Naive thymus-derived CD8-positive, alpha-beta T cell (primary cell): Measurements from ENCODE around the gene NUMB. TPM values are rescaled to one million over a fixed set of nuclear protein-coding genes. Genes with fewer than 3 reads are reported as not detected.

Source experiments
- ATAC-seq, 2 donors: fragments of 150-1000 bp; cut with Tn5 transposase in 1 of 2; sonication (Bioruptor Pico), chemical (Tn5 transposase) in 1 of 2; 1 replicate in 1 of 2; 2 replicates in 1 of 2; pipeline ENCODE4 v1.10.0; 2021; ENCODE audit warnings: mild to moderate bottlenecking in 2 of 2, moderate library complexity in 2 of 2
- POLR2A ChIA-PET: fragments of 350-600 bp; sonication (Branson Sonifier 250); formaldehyde crosslinking; loops from one replicate; lab custom pipeline; 2021; ENCODE audit warnings: antibody characterized with exemption; lab: Charles Lee
- DNase-seq, 10 donors: peaks; one replicate each; pipeline versions ENCODE4 v3.0.0 to v3.0.0-alpha.2; 2020 to 2022
- H3K27ac Mint-ChIP-seq, 10 donors: one replicate each; pipeline ENCODE4 v1.8.0; 2020 to 2022; ENCODE audit warnings: mild to moderate bottlenecking in 10 of 10, mixed read lengths in 10 of 10, moderate library complexity in 4 of 10, inconsistent platforms in 1 of 10
- H3K27me3 Mint-ChIP-seq, 5 donors: one replicate each; pipeline ENCODE4 v1.8.0; 2021 to 2022; ENCODE audit warnings: mixed read lengths in 5 of 5
- H3K36me3 Mint-ChIP-seq, 3 donors: one replicate each; pipeline ENCODE4 v1.8.0; 2020 to 2022; ENCODE audit warnings: mixed read lengths in 3 of 3, mild to moderate bottlenecking in 2 of 3, inconsistent platforms in 1 of 3
- H3K4me1 Mint-ChIP-seq, 4 donors: one replicate each; pipeline ENCODE4 v1.8.0; 2021 to 2022; ENCODE audit warnings: mixed read lengths in 4 of 4
- H3K4me3 Mint-ChIP-seq, 10 donors: one replicate each; pipeline ENCODE4 v1.8.0; 2020 to 2022; ENCODE audit warnings: mild to moderate bottlenecking in 10 of 10, mixed read lengths in 10 of 10, moderate library complexity in 6 of 10, inconsistent platforms in 1 of 10
- H3K9me3 Mint-ChIP-seq, 9 donors: one replicate each; pipeline ENCODE4 v1.8.0; 2020 to 2022; ENCODE audit warnings: mixed read lengths in 9 of 9, mild to moderate bottlenecking in 3 of 9, inconsistent platforms in 1 of 9, moderate library complexity in 1 of 9
- polyA plus RNA-seq, 3 donors: library from polyadenylated mRNA; unstranded; fragments of 300-500 nt; fragmentation: Illumina TruSeq; gene quantifications; one replicate each; pipeline ENCODE4 v1.2.3, GENCODE V29; 2021
- total RNA-seq, 8 experiments: library from RNA in 2 of 8; stranded (reverse) in 2 of 8; gene quantifications; one replicate each; pipeline ENCODE4 v1.2.3 and lab custom pipeline; 2021 to 2026

The NUMB gene
- total and polyA plus RNA-seq, 5 experiments from 2014 or later = 24.5 to 51.2 (median 34.7) TPM

DNA sequence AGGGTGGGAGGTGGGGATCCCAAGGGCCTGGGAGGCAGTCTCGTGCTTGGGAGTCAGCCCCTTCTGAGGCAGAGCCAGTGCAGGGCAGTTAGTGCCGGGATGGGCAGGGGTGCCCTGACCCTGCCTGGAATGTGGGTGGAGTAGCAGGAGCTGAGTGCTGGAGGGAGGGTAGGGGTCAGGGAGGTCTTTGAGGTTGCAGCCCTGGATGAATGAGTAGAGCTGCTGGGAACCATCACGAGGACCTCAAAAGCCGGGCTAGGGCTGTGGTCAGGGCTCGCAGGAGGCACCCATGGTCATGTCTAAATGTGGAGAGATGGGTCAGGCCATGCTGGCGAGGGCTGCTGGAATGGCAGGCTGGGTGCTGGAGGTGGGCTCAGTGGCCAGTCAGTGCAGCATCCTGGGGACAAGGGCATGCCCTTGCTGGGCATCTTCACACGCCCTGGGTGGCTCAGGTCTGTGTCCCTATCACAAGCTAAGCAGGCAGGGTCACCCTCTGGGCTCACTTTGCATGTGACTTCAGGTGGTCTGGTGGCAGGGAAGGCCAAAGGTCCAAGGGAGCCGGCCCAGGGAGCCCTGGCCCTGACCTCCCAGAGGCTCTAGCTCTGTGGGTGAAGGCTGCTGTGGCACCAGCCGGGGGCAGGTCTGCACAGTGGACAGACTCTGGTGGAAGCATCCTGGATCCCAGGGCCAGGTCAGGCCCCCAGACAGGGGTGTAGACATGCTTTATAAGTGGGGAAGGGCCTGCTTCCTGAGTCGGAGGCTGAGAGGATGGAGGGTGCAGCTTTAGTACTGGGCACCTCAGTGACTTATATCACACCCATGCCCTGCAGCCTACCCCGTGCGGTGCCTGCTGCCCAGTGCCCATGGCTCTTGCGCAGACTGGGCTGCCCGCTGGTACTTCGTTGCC, 196.6 kb downstream of the NUMB start:
- no peak overlapping the region for H3K4me3 Mint-ChIP-seq
- peaks cover 0 to 3% (median 0%) of the 10 kb centered on the region in 4 donors for H3K4me1 Mint-ChIP-seq
- no peaks in the 10 kb centered on the region for H3K36me3 Mint-ChIP-seq
- ATAC-seq = no peak
- no peak overlapping the region for H3K27ac Mint-ChIP-seq
- POLR2A ChIA-PET = no interaction called here
- no peaks in the 10 kb centered on the region for H3K9me3 Mint-ChIP-seq
- H3K27me3 Mint-ChIP-seq = peaks cover 0 to 29% (median 14%) of the 10 kb centered on the region in 5 donors
- peak in 1 of 10 donors; percentile 8 for DNase-seq

DNA sequence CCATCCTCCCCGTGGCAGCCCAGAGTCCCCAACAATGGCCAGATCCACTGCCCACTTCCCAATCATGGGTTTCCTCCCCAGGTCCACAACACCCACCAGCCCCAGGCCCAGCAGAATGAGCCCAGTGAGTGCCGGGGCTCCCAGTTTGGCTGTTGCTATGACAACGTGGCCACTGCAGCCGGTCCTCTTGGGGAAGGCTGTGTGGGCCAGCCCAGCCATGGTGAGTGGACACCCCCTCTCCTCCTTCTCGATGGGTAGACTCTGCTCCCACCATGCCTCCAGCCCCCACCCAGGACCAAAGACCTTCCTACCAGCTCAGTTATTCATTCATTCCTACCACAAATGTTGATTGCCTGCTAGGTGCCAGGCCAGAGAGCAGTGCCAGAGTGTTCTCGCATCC, 197.3 kb downstream of the NUMB start:
- no peaks in the 10 kb centered on the region for H3K36me3 Mint-ChIP-seq
- H3K4me3 Mint-ChIP-seq = no peak overlapping the region
- no peak overlapping the region for H3K27ac Mint-ChIP-seq
- no peaks in the 10 kb centered on the region for H3K9me3 Mint-ChIP-seq
- no peak for DNase-seq
- H3K4me1 Mint-ChIP-seq = peaks cover 0 to 3% (median 0%) of the 10 kb centered on the region in 4 donors
- no peak for ATAC-seq
- peaks cover 0 to 27% (median 14%) of the 10 kb centered on the region in 5 donors for H3K27me3 Mint-ChIP-seq
- POLR2A ChIA-PET = no interaction called here

DNA sequence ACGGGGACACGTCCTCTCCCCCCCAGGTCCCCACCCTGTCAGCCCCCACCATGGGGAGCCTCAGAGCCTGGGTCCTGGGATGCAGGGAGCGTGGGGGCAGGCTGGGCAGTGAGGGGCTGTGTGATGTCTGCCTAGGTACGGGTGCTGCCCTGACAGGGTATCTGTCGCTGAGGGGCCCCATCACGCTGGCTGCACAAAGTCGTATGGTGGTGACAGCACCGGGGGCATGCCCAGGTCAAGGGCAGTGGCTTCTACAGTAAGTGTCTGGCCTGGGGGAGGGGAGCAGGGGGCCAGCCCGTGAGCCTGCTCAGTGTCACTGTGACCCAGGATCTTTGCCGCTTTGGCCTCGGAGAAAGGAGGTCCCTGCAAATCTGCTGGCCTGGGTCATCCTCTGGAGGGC, 197.8 kb downstream of the NUMB start:
- Mint-ChIP-seq H3K4me1 (peaks cover 0 to 3% (median 0%) of the 10 kb centered on the region in 4 donors), H3K36me3 (no peaks in the 10 kb centered on the region), H3K27ac (no peak overlapping the region), H3K4me3 (no peak overlapping the region), H3K9me3 (no peaks in the 10 kb centered on the region), H3K27me3 (peaks cover 0 to 22% (median 14%) of the 10 kb centered on the region in 5 donors)
- no peak for DNase-seq
- ATAC-seq = no peak
- POLR2A ChIA-PET = no interaction called here

DNA sequence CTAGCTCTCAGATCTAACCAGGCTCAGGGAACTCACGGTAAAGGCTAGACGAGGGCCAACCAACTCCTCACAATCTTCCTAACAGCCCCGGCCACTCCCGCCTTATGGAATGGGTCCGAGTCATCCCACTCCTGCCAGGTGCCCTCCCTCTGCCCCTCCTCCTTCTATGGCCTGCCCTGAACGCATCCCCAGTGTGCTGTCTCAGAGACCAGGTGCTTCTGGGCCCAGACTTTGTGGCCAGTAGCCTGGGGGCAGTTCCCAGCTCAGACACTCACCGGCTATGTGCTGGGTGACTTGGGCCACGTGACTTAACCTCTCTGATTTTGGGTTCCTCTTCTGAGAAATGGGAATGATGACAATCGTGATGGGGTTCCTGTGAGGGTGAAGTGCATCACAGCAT, 198.5 kb downstream of the NUMB start:
- H3K36me3 Mint-ChIP-seq = no peaks in the 10 kb centered on the region
- H3K4me3 Mint-ChIP-seq = no peak overlapping the region
- DNase-seq (no peak), ATAC-seq (no peak)
- H3K4me1 Mint-ChIP-seq = peaks cover 0 to 6% (median 0%) of the 10 kb centered on the region in 4 donors
- H3K27ac Mint-ChIP-seq = peak overlapping the region in 1 of 10 donors; percentile 43
- no peaks in the 10 kb centered on the region for H3K9me3 Mint-ChIP-seq
- POLR2A ChIA-PET = no interaction called here
- peaks cover 0 to 17% (median 12%) of the 10 kb centered on the region in 5 donors for H3K27me3 Mint-ChIP-seq

DNA sequence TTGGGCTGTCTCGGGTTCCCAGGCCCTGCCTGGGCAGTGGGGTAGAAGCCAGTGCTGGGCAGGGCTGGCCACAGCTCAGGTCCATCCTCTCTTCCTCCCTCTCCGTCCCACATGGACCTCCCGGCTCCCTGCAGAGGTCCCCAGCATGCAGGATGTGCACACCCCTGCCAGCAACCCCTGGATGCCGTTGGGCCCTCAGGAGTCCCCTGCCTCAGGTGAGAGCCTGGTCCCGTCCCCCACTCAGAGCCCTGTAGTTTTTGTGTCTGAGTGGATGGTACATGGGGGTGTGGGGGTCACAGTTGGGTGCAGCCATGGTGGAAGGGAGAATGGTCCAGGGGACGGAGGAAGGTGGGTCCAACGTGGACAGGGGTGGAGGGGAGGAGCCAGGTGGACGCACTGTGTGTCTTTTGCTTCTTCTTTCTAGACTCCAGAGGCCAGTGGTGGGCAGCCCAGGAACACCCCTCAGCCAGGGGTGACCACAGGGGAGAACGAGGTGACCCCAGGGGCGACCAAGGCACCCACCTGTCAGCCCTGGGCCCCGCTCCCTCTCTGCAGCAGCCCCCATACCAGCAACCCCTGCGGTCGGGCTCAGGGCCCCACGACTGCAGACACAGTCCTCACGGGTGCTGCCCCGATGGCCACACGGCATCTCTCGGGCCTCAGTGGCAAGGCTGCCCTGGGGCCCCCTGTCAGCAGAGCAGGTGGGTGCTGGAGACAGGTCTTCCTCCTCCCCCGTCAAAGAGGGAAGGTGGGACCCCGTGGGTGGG, 199.3 kb downstream of the NUMB start:
- Mint-ChIP-seq H3K4me1 (peaks cover 0 to 5% (median 0%) of the 10 kb centered on the region in 4 donors), H3K4me3 (no peak overlapping the region), H3K27me3 (peaks cover 0 to 10% (median 5%) of the 10 kb centered on the region in 5 donors), H3K27ac (no peak overlapping the region), H3K36me3 (no peaks in the 10 kb centered on the region), H3K9me3 (no peaks in the 10 kb centered on the region)
- POLR2A ChIA-PET = no interaction called here
- DNase-seq = peak in 1 of 10 donors; percentile 56
- no peak for ATAC-seq

DNA sequence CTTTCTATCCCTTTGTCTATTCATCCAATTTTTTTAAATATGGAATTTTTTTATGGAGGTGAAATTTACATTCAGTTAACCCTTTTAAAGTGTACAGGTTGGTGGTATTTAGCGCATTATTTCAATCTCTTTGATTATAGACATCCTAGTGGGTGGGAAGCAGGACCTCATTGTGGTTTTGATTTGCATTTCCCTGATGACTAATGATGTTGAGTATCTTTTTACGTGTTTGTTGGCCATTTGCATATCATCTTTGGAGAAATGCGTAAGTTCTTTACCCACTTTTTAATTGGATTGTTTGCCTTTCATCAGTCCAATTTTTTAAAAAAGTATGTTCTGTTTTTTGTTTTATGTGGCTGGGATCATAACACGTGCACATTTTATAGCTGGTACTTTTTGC, 200.3 kb downstream of the NUMB start:
- ATAC-seq (no peak), DNase-seq (no peak)
- H3K4me3 Mint-ChIP-seq = no peak overlapping the region
- H3K9me3 Mint-ChIP-seq = no peaks in the 10 kb centered on the region
- H3K36me3 Mint-ChIP-seq = no peaks in the 10 kb centered on the region
- peak overlapping the region in 1 of 10 donors; percentile 16 for H3K27ac Mint-ChIP-seq
- H3K4me1 Mint-ChIP-seq = peaks cover 0 to 3% (median 0%) of the 10 kb centered on the region in 4 donors
- peaks cover 0 to 7% (median 0%) of the 10 kb centered on the region in 5 donors for H3K27me3 Mint-ChIP-seq
- POLR2A ChIA-PET = interaction anchor here (0.7 kb wide), 1 partner anchor 37 kb away, joined by 7 read pairs; no protein-coding TSS in a partner anchor

DNA sequence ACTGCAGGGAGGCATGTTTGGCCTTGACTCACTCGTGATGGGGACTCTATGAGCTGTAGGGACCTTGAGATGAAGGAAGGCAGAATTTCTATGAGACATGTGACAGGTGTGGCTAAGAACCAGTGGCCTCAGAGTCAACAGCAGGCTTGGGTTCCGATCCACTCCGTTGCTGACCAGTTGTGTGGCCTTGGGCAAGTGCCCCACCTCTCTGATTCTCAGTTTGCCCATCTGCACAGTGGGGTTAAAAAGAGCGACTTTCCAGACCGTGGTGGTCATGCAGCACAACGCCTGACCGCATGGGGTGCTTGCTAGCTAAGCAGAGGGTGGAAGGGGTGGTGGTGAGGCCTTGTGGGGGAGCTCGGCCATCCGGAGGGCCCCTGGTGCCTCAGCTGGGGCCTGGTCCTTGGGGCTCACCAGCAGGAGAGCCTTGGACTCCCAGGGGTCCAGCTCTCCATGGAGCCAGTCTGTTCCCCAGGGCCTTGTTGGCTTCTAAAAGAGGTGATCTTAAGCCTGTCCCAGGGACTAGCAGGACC, 202.6 kb downstream of the NUMB start:
- no peaks in the 10 kb centered on the region for H3K27me3 Mint-ChIP-seq
- POLR2A ChIA-PET = no interaction called here
- DNase-seq (peak in 1 of 10 donors; percentile 14), ATAC-seq (no peak)
- no peaks in the 10 kb centered on the region for H3K36me3 Mint-ChIP-seq
- peaks cover 0 to 3% (median 0%) of the 10 kb centered on the region in 4 donors for H3K4me1 Mint-ChIP-seq
- H3K27ac Mint-ChIP-seq = no peak overlapping the region
- H3K4me3 Mint-ChIP-seq = no peak overlapping the region
- H3K9me3 Mint-ChIP-seq = no peaks in the 10 kb centered on the region

DNA sequence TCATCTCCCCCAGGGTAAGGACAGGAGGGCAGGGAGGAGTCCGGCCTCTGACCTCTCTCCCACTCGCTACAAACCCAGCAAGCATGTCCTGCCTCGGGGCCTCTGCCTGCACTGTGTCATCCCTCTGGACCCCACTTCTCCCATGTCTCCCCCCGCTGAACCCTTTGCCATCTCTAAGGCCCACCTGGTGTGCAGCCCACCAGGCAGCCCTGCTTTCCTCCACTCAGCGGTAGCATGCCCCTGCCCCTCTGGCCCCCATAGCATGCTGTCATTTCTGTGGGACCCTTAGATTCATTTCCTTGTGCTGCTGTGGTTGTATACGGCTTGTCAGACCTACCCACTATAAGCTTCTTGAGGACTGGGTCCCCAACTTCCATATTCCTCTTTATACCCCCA, 203.3 kb downstream of the NUMB start:
- no peaks in the 10 kb centered on the region for H3K36me3 Mint-ChIP-seq
- H3K9me3 Mint-ChIP-seq = no peaks in the 10 kb centered on the region
- H3K27ac Mint-ChIP-seq = peak overlapping the region in 1 of 10 donors; percentile 72
- no peak for ATAC-seq
- POLR2A ChIA-PET = no interaction called here
- DNase-seq = no peak
- H3K4me1 Mint-ChIP-seq = peaks cover 0 to 3% (median 0%) of the 10 kb centered on the region in 4 donors
- H3K27me3 Mint-ChIP-seq = no peaks in the 10 kb centered on the region
- no peak overlapping the region for H3K4me3 Mint-ChIP-seq

DNA sequence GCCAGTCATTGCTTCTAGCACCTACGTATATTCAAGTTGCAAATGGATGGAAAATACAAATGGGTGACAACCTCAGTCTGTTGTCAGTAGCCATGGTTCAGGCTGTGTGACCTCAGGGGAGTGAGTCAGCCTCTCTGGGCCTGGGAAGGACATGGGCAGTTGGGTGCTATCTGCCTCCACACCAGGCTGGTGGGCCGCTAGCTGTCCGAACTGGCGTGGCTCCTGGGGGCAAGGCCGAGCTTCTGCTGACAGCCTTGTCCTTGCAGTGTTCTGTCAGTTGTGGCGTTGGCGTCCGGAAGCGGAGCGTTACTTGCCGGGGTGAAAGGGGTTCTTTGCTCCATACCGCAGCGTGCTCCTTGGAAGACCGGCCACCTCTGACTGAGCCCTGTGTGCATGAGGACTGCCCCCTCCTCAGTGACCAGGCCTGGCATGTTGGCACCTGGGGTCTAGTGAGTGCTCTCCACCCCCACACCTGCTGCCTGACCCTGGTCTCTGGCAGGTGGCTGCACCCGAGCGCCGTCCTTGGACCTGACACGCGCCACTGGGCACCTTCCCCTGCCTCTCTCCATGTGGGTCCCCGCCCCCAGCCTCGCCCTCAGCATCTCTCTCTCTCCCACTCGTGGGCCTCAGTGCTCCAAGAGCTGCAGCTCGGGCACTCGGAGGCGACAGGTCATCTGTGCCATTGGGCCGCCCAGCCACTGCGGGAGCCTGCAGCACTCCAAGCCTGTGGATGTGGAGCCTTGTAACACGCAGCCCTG, 203.9 kb downstream of the NUMB start:
- Mint-ChIP-seq H3K4me3 (no peak overlapping the region), H3K27me3 (no peaks in the 10 kb centered on the region)

DNA sequence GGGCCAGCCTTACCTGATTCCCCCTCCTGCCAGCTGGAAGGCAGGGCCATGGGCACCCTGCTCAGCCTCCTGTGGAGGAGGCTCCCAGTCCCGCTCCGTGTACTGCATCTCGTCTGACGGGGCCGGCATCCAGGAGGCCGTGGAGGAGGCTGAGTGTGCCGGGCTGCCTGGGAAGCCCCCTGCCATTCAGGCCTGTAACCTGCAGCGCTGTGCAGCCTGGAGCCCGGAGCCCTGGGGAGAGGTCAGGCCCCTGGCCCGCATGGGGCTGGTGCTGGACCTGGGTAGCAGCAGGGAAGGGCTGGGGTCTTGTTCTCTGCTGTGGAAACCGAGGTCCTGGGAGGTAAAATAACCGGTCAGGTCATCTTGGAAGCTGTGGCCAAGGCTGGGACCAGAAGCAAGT, 204.6 kb downstream of the NUMB start:
- no peaks in the 10 kb centered on the region for H3K27me3 Mint-ChIP-seq
- ATAC-seq = no peak
- peak in 1 of 10 donors; percentile 60 for DNase-seq
- POLR2A ChIA-PET = no interaction called here
- no peak overlapping the region for H3K4me3 Mint-ChIP-seq
- H3K27ac Mint-ChIP-seq = no peak overlapping the region
- H3K9me3 Mint-ChIP-seq = no peaks in the 10 kb centered on the region
- no peaks in the 10 kb centered on the region for H3K36me3 Mint-ChIP-seq
- H3K4me1 Mint-ChIP-seq = peaks cover 0 to 6% (median under 1%) of the 10 kb centered on the region in 4 donors

More for the DNA sequence above, 203.9 kb downstream of the NUMB start:
- Mint-ChIP-seq H3K36me3 (no peaks in the 10 kb centered on the region), H3K27ac (peak overlapping the region in 1 of 10 donors; percentile 72), H3K4me1 (peaks cover 0 to 6% (median 0%) of the 10 kb centered on the region in 4 donors), H3K9me3 (no peaks in the 10 kb centered on the region)
- DNase-seq = peak in 1 of 10 donors; percentile 60
- POLR2A ChIA-PET = no interaction called here
- ATAC-seq = no peak

DNA sequence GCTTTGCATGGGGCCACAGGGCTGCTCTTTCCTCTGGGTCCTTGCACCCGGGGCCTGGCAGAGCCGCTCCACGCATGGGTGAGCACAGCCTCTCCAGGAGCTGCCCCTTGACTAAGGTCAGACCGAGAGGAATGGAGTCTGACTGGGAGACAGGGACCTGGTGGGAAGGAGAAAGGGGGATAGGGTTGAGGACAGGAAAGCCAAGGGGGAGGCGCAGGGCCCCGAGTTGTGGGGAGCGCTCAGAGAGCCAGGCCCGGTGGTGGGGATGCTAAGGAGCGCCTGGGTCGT, 205.1 kb downstream of the NUMB start:
- Mint-ChIP-seq H3K36me3 (no peaks in the 10 kb centered on the region), H3K4me1 (peaks cover 0 to 6% (median 1%) of the 10 kb centered on the region in 4 donors), H3K9me3 (no peaks in the 10 kb centered on the region), H3K27me3 (no peaks in the 10 kb centered on the region), H3K4me3 (no peak overlapping the region), H3K27ac (no peak overlapping the region)
- ATAC-seq = no peak
- DNase-seq = peak in 1 of 10 donors; percentile 60
- POLR2A ChIA-PET = no interaction called here
